Lower leg skin (tissue), 3 donors: Measurements from ENCODE around the gene VAV3.

Experiments used
- POLR2A ChIP-seq, 2 donors: fragments of 450-650 bp; IDR thresholded peaks; one replicate each; pipeline ENCODE4 v1.6.1; 2016 to 2017; ENCODE audit warnings: antibody characterized with exemption in 2 of 2, mild to moderate bottlenecking in 1 of 2, moderate library complexity in 1 of 2
- TF ChIP-seq, protein P1 (sequence below), 3 donors: fragments of 450-650 bp; IDR thresholded peaks; one replicate each; pipeline ENCODE4 v1.5.1; 2016; ENCODE audit warnings: antibody characterized with exemption in 3 of 3, mild to moderate bottlenecking in 3 of 3, moderate library complexity in 2 of 3

DNA sequence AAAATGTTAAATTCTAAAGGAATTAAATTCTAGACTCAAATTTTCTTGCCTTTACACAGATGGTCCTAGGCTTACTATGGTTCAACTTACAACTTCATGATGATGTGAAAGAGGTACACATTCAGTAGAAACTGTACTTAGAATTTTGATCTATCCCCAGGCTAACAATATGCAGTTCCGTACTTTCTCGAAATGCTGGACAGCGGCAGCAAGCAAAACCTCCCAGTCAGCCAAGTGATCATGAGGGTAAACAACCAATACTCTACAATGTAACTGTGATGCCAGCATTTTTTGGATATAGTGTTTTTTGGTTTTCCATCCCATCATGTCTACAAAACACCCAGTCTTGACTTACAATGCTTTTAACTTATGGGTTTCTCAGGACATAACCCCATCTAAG is 25.7 kb downstream of the VAV3 start:
- TF ChIP-seq, protein P1, sequence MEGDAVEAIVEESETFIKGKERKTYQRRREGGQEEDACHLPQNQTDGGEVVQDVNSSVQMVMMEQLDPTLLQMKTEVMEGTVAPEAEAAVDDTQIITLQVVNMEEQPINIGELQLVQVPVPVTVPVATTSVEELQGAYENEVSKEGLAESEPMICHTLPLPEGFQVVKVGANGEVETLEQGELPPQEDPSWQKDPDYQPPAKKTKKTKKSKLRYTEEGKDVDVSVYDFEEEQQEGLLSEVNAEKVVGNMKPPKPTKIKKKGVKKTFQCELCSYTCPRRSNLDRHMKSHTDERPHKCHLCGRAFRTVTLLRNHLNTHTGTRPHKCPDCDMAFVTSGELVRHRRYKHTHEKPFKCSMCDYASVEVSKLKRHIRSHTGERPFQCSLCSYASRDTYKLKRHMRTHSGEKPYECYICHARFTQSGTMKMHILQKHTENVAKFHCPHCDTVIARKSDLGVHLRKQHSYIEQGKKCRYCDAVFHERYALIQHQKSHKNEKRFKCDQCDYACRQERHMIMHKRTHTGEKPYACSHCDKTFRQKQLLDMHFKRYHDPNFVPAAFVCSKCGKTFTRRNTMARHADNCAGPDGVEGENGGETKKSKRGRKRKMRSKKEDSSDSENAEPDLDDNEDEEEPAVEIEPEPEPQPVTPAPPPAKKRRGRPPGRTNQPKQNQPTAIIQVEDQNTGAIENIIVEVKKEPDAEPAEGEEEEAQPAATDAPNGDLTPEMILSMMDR (IDR thresholded peaks at IDR 0.05): no peak
- no peak for TF ChIP-seq POLR2A (IDR thresholded peaks at IDR 0.05)
